GM21786 (cell line): ENCODE measurements around the gene NUP160.
A peak's percentile ranks its signal among the peaks of the same experiment; 100 is the strongest.
"Not testable (repeated sequence)": the region's sequence is repeated elsewhere in the genome, so short reads cannot be mapped to it uniquely, and the experiment has no call there.

Source experiments
- ATAC-seq: cut with Tn5 transposase; IDR thresholded peaks from one replicate; pipeline ENCODE4 v1.9.1; 2021; ENCODE audit not compliant: unreplicated experiment

The NUP160 gene

GRCh38 chr11:47863189-47863897 is 15.2 kb upstream of the NUP160 start:
- peak; percentile 72 for ATAC-seq

GRCh38 chr11:47861728-47862127 is 13.6 kb upstream of the NUP160 start:
- ATAC-seq, result no peak

GRCh38 chr11:47860536-47860935 is 12.4 kb upstream of the NUP160 start:
- no peak for ATAC-seq

- peak; percentile 27 for ATAC-seq
Measured at GRCh38 chr11:47857892-47858543, 9.9 kb upstream of the NUP160 start.

GRCh38 chr11:47857485-47857884 is 9.3 kb upstream of the NUP160 start:
- no peak for ATAC-seq

GRCh38 chr11:47856186-47856585 is 8.0 kb upstream of the NUP160 start:
- no peak for ATAC-seq

- peak; percentile 48 for ATAC-seq
Measured at GRCh38 chr11:47854667-47855066, 6.5 kb upstream of the NUP160 start.

- no peak for ATAC-seq
Measured at GRCh38 chr11:47852053-47852452, 3.9 kb upstream of the NUP160 start.

GRCh38 chr11:47850337-47850736 is 2.2 kb upstream of the NUP160 start:
- peak; percentile 30 for ATAC-seq

- ATAC-seq, result no peak
Measured at GRCh38 chr11:47848700-47849155, 578 bp upstream of the NUP160 start.

- no peak for ATAC-seq
Measured at GRCh38 chr11:47847537-47847891, 636 bp downstream of the NUP160 start.

- no peak for ATAC-seq
Measured at GRCh38 chr11:47846998-47847397, 1.2 kb downstream of the NUP160 start.

- no peak for ATAC-seq
Measured at GRCh38 chr11:47843361-47844055, 4.6 kb downstream of the NUP160 start.

- no peak for ATAC-seq
Measured at GRCh38 chr11:47842749-47843148, 5.4 kb downstream of the NUP160 start.

GRCh38 chr11:47837929-47838328 is 10.2 kb downstream of the NUP160 start:
- ATAC-seq, result no peak

- ATAC-seq, result no peak
Measured at GRCh38 chr11:47837292-47837691, 10.9 kb downstream of the NUP160 start.

- ATAC-seq, result not testable (repeated sequence)
Measured at GRCh38 chr11:47830013-47830412, 18.1 kb downstream of the NUP160 start.

- no peak for ATAC-seq
Measured at GRCh38 chr11:47828284-47828683, 19.9 kb downstream of the NUP160 start.

GRCh38 chr11:47822664-47823063 is 25.5 kb downstream of the NUP160 start:
- not testable (repeated sequence) for ATAC-seq

- ATAC-seq, result no peak
Measured at GRCh38 chr11:47819743-47820142, 28.4 kb downstream of the NUP160 start.

- no peak for ATAC-seq
Measured at GRCh38 chr11:47800759-47801158, 47.4 kb downstream of the NUP160 start.

- ATAC-seq, result no peak
Measured at GRCh38 chr11:47797633-47798032, 50.5 kb downstream of the NUP160 start.
